ENCODE measurements around the gene COG7.

DNA sequence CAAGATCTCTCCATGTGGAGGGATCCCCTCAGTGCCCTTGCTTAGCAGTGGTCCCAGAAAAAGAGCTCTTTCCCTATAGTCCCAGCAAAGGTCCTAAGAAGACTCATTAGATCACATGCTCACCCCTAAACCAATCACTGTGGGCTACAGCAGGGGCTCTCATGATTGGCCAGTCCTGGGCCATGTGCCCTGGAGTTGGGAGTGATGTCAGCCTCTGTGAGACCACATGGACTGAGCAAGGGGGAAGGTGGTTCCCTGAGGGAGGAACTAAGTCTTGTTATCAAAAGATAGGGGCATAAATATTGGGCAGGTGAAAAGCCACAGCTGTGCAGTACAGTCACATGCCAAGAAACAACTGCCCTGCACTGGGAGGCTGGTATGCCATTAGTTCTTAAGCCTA is 99.5 kb downstream of the COG7 start:
- TF ChIP-seq, protein P1, sequence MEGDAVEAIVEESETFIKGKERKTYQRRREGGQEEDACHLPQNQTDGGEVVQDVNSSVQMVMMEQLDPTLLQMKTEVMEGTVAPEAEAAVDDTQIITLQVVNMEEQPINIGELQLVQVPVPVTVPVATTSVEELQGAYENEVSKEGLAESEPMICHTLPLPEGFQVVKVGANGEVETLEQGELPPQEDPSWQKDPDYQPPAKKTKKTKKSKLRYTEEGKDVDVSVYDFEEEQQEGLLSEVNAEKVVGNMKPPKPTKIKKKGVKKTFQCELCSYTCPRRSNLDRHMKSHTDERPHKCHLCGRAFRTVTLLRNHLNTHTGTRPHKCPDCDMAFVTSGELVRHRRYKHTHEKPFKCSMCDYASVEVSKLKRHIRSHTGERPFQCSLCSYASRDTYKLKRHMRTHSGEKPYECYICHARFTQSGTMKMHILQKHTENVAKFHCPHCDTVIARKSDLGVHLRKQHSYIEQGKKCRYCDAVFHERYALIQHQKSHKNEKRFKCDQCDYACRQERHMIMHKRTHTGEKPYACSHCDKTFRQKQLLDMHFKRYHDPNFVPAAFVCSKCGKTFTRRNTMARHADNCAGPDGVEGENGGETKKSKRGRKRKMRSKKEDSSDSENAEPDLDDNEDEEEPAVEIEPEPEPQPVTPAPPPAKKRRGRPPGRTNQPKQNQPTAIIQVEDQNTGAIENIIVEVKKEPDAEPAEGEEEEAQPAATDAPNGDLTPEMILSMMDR (IDR thresholded peaks at IDR 0.05) = no peak
- TF ChIP-seq POLR2A (IDR thresholded peaks at IDR 0.05) = no peak

Measured in ovary (tissue), 3 donors.